ENCODE measurements around the gene PRSS50. TPM values are rescaled to one million over a fixed set of nuclear protein-coding genes. Genes with fewer than 3 reads are reported as not detected.

Gene PRSS50
- total RNA-seq, 6 donors from 2014 or later = 0.10 to 4.2 (median 0.40) TPM

DNA sequence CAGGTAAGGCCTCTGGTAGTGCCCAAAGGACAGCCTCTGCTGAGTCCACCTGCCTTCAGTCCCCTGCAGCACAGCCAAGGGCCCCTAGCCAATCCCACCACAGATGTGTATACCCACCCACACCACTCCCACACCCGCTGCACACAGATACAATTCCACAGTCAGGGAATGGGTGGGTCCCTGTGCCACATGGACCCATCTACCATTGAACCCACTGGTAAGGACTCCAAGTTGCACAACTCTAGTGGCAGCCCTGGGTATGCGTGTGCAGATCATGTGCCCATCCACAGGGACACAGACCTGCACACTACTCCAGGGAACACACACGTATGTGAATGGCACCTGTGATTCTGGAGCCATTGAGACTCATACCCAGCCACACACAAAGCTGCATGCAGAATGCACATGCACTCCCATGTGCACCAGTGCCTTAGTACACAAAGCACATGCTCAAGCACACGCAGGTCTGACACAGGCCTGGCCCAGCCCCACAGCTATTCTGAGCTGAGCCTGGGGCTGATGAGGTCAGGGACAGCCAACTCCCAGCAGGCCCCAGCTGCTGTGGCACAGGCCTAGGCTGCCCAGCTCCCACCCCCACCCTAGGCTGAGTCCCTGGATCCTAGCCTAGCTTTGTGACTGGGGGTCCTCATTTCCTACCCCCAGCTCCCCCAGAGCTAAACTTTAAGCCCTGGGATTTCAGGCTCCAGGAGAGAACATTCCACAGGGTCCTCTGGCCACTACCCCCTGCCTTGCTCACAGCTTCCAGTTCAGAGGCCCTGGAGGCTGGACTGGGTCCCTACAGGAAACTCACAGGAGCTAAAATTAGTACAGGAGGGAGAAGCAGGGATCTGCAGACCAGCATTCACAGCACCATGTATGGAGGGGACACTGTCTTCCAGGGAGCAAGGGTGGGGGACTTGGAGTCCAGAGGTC lies 21.4 kb downstream of the PRSS50 start:
- no peaks in the 10 kb centered on the region for H3K9me3 ChIP-seq
- DNase-seq (no peak), ATAC-seq (ENCODE audit: low FRiP score in 2 of 2) (no peak)
- H3K4me1 ChIP-seq = peaks cover 75 to 83% (median 80%) of the 10 kb centered on the region in 4 donors
- 68 to 100% methylated on average over 3 to 4 of the region's 4 CpGs for WGBS, 2 donors
- no peaks in the 10 kb centered on the region for H3K36me3 ChIP-seq
- no peak overlapping the region for H3K4me3 ChIP-seq
- TF ChIP-seq, protein P1, sequence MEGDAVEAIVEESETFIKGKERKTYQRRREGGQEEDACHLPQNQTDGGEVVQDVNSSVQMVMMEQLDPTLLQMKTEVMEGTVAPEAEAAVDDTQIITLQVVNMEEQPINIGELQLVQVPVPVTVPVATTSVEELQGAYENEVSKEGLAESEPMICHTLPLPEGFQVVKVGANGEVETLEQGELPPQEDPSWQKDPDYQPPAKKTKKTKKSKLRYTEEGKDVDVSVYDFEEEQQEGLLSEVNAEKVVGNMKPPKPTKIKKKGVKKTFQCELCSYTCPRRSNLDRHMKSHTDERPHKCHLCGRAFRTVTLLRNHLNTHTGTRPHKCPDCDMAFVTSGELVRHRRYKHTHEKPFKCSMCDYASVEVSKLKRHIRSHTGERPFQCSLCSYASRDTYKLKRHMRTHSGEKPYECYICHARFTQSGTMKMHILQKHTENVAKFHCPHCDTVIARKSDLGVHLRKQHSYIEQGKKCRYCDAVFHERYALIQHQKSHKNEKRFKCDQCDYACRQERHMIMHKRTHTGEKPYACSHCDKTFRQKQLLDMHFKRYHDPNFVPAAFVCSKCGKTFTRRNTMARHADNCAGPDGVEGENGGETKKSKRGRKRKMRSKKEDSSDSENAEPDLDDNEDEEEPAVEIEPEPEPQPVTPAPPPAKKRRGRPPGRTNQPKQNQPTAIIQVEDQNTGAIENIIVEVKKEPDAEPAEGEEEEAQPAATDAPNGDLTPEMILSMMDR (IDR thresholded peaks at IDR 0.05) = no peak
- H3K27me3 ChIP-seq = peaks cover 0 to 5% (median 3%) of the 10 kb centered on the region in 4 donors
- H3K27ac ChIP-seq = peak overlapping the region; percentile 93 to 96 (median 94)

DNA sequence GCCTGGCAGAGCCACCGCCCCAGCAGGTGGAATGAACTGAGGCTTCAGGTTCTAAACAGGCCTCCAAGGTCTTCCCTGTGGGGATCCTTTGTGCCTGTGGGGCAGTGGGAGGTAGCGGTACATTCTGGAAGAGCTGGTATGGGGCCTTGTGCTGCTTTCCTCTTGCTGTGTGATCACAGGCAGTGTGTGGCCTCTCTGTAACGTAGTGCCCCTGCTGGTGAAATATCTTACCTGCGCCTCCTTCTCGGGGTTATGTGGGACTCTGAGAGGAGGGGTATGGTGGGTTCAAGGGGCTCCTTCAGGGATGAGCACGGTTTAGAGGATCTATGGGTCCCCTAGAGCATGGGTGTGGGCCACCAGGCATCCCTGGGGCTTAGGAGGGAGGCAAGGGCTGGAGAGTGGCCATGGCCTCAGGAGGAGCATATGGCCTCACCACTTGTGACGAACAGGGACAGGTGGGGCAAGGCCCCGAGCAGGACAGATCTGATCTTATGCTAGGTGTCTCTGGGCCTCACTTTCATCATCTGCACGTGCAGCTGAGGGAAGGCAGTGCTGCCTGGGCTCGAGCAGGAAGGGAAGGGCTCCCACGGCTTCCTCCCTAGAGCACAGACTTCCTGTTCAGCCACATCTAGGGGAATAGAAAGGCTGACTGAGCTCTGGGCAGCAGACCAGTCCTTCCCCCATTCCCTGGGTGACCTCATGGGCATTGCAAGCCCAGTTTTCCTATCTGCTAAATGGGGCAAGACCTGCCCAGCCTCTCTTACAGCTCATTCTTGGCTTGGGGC lies 22.3 kb downstream of the PRSS50 start:
- TF ChIP-seq POLR2A (IDR thresholded peaks at IDR 0.05) = no peak
- TF ChIP-seq EP300 (IDR thresholded peaks at IDR 0.05) = peak in 2 of 4 donors; percentile 36 to 65
- peak; percentile 71 to 78 for TF ChIP-seq POLR2AphosphoS5 (IDR thresholded peaks at IDR 0.05)
- TF ChIP-seq, protein P1 (IDR thresholded peaks at IDR 0.05) = peak in 2 of 6 experiments; percentile 13 to 28
- H3K4me1 ChIP-seq = peaks cover 75 to 83% (median 80%) of the 10 kb centered on the region in 4 donors
- peak in 1 of 2 donors; percentile 77 for DNase-seq
- peak; percentile 16 to 69 for ATAC-seq (ENCODE audit: low FRiP score in 2 of 2)
- no peaks in the 10 kb centered on the region for H3K27me3 ChIP-seq
- no peaks in the 10 kb centered on the region for H3K36me3 ChIP-seq
- WGBS, 2 donors = 33 to 47% methylated on average over 3 to 9 of the region's 11 CpGs
- H3K9me3 ChIP-seq = no peaks in the 10 kb centered on the region
- peak overlapping the region; percentile 93 to 96 (median 94) for H3K27ac ChIP-seq
- H3K4me3 ChIP-seq = no peak overlapping the region

DNA sequence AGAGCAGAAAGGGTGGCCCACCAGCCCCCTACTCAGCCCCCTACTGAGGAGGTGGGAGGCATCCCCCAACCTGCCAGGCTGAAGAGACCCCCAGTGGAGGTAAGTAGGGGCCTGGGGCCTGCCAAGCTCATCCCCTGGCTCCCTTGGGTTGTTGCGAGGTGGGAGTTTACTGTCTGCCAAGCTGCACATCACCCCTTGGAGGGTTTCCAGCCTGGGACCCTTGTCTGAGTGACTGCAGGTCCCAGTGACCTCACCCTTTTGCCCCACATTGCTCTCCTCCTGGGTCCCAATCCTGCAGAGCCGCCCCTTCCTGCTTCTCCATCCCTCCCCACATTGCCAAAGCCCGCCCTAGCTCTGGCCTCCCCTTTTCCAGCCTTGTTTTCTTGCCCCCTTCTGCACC lies 23.1 kb downstream of the PRSS50 start:
- ATAC-seq (ENCODE audit: low FRiP score in 2 of 2) (no peak), DNase-seq (no peak)
- no peak overlapping the region for H3K4me3 ChIP-seq
- H3K36me3 ChIP-seq = no peaks in the 10 kb centered on the region
- WGBS, 2 donors = 97% methylated on average over 2 to 3 of the region's 3 CpGs
- no peaks in the 10 kb centered on the region for H3K9me3 ChIP-seq
- no peaks in the 10 kb centered on the region for H3K27me3 ChIP-seq
- peak overlapping the region; percentile 93 to 96 (median 94) for H3K27ac ChIP-seq
- TF ChIP-seq POLR2A (IDR thresholded peaks at IDR 0.05) (no peak), EP300 (IDR thresholded peaks at IDR 0.05) (no peak)
- TF ChIP-seq, protein P1 (IDR thresholded peaks at IDR 0.05) = no peak
- H3K4me1 ChIP-seq = peaks cover 71 to 80% (median 75%) of the 10 kb centered on the region in 4 donors

DNA sequence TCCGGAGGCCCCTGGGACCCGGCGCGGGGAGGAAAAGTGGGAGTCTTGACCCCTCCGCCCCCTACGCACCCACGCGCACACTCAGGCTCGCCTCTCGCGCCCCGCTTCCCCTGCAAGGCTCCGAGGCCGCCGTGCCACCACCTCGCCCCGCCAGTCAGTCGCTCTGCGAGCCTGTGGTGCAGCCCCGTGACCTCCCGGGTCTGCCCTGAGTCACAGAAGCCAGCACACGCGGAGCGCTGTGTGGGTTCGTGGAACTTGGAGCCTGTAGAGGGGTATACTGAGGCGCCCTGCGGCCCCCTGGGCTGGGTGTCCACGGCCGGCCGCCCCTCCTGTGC lies 23.8 kb downstream of the PRSS50 start:
- Histone ChIP-seq H3K36me3 (peaks cover 0 to 1% (median 0%) of the 10 kb centered on the region in 4 donors), H3K4me1 (peaks cover 67 to 75% (median 71%) of the 10 kb centered on the region in 4 donors), H3K9me3 (no peaks in the 10 kb centered on the region), H3K4me3 (peak overlapping the region; percentile 60 to 78 (median 70)), H3K27ac (peak overlapping the region; percentile 93 to 96 (median 94)), H3K27me3 (no peaks in the 10 kb centered on the region)
- DNase-seq (peak; percentile 48 to 89), ATAC-seq (ENCODE audit: low FRiP score in 2 of 2) (peak in 1 of 2 donors; percentile 38)
- WGBS, 2 donors = 20 to 56% methylated on average over 5 to 23 of the region's 30 CpGs
- TF ChIP-seq POLR2AphosphoS5 (IDR thresholded peaks at IDR 0.05) (peak in 1 of 2 donors; percentile 8), EP300 (IDR thresholded peaks at IDR 0.05) (no peak)
